Stimulated activated CD8-positive, alpha-beta memory T cell treated with anti-CD3 and anti-CD28 coated beads, Interleukin-15, amount 100 ng/mL, for 24 hours (primary cell): ENCODE results near the gene RYR1.
"Not testable (repeated sequence)": the region's sequence is repeated elsewhere in the genome, so short reads cannot be mapped to it uniquely, and the experiment has no call there.

Source experiments
- DNase-seq: peaks from one replicate; pipeline ENCODE4 v3.0.0-alpha.2; 2020; ENCODE audit warnings: low read depth

Gene RYR1

DNA sequence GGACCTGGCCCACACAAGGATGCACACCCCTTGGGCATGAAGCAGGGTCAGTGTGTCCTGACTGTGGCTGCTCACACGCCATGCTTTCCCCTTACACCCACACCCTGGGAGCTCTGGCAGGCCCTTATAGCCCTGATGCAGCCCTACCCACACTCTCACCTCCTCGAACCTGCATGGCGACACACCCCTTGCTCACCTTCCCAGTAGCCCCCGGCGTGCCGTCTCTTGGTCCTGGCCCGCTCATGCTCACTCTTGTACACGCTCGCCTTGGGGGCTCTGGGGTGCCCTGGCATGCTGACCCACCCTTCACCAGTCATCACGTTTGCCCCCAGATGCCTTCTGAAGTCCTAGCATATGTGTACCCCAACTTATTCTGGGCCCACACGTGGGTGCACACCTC, 128.2 kb downstream of the RYR1 start:
- no peak for DNase-seq

DNA sequence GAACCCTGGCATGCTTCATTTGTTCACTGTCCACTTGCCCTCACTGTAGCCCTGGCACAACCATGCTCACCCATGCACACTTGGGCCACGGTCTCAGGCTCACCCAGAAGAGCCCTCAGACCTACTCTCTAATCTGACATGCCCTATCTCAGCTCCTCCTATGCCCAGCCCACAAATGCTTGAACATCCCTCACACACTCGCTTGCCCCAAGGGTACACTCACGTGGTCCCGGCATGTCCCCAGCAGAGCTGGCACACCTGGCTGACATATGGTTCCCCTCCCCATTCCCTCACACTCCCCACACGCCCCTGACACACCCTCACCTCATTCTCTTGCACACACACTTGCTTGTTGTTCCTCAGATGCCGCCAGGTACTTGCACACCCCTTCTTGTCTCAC, 128.6 kb downstream of the RYR1 start:
- DNase-seq, result no peak

GRCh38 chr19:38563475-38563874, 130.0 kb downstream of the RYR1 start:
- no peak for DNase-seq

DNA sequence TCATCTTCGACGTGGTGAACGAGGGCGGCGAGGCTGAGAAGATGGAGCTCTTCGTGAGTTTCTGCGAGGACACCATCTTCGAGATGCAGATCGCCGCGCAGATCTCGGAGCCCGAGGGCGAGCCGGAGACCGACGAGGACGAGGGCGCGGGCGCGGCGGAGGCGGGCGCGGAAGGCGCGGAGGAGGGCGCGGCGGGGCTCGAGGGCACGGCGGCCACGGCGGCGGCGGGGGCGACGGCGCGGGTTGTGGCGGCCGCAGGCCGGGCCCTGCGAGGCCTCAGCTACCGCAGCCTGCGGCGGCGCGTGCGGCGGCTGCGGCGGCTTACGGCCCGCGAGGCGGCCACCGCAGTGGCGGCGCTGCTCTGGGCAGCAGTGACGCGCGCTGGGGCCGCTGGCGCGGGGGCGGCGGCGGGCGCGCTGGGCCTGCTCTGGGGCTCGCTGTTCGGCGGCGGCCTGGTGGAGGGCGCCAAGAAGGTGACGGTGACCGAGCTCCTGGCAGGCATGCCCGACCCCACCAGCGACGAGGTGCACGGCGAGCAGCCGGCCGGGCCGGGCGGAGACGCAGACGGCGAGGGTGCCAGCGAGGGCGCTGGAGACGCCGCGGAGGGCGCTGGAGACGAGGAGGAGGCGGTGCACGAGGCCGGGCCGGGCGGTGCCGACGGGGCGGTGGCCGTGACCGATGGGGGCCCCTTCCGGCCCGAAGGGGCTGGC, 131.6 kb downstream of the RYR1 start:
- DNase-seq, result no peak

GRCh38 chr19:38565691-38566105, 132.2 kb downstream of the RYR1 start:
- DNase-seq, result no peak

DNA sequence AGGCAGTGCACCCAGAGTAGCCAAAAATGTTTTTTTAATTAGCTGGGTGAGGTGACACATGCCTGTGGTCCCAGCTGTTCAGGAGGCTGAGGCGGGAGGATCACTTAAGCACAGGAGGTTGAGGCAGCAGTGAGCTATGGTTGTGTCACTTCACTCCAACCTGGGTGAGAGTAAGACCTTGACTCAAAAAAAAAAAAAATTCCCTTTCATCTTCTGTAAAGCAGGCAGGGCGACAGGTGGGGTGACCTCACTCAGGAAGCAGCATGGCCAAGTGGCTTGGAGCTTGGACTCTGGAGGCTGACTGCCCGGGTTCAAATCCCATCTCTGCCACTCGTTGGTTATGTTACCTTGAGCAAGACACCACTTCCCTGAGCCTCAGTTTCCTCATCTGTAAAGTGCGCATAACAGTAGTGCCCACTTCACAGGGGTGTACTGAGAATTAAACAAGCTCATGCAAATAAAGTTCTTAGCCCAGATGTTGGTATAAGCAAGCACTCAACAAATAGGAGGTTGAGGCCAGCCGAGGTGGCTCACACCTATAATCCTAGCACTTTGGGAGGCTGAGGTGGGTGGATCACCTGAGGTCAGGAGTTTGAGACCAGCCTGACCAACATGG, 136.0 kb downstream of the RYR1 start:
- no peak for DNase-seq

GRCh38 chr19:38571682-38572081, 138.2 kb downstream of the RYR1 start:
- DNase-seq, result no peak

DNA sequence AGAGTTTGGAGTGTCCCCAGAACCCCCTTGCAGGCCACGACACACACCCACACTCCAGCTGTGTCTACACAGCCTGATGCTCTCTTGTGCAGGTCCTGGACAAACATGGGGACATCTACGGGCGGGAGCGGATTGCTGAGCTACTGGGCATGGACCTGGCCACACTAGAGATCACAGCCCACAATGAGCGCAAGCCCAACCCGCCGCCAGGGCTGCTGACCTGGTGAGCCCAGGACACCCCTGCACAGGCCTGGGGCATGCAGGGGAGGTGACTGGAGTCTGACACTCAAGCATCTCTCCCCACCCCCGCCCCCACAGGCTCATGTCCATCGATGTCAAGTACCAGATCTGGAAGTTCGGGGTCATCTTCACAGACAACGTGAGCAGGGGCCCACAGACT, 144.3 kb downstream of the RYR1 start:
- DNase-seq, result no peak

DNA sequence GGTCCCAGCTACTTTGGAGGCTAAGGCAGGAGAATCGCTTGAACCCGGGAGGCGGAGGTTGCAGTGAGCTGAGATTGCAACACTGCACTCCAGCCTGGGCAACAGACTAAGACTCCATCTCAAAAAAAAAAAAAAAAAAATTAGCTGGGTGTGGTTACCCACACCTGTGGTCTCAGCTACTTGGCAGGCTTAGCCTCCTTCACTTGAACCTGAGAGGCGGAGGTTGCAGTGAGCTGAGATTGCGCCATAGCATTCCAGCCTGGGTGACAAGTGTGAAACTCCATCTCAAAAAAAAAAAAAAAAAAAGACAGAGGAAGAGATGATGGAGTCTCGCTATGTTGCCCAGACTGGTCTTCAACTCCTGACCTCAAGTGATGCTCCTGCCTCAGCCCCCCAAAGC, 145.8 kb downstream of the RYR1 start:
- DNase-seq, result not testable (repeated sequence)

- no peak for DNase-seq
Observed at GRCh38 chr19:38580080-38580479, 146.6 kb downstream of the RYR1 start.

DNA sequence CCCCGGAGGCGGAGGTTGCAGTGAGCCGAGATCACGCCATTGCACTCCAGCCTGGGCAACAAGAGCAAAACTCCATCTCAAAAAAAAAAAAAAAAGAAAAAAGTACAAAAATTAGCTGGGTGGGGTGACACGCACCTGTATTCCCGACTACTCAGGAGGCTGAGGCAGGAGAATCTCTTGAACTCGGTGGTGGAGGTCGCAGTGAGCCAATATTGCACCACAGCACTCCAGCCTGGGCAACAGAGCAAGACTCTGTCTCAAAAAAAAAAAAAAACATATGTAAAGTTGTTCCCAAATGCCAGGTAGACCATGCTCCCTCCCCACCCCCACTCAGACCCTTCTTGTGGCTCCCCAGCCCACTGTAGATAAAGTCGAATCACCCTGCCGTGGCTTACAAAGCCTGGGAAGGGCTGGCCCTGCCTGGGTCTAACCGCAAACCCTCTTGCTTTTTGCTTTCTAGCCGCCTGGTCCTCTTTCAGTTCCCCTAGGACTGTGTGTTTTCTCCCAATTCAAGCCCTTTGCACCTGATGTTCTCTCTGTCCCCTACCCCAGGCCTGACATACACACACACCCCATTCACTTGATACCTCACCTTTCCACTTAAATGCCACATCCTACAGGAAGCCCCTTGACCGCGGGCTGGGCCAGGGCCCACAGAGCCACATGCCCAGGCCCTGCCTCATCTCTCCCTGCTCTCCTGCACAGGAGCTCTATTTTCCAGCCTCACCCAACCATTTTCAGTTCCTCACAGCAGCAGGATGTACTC, 149.9 kb downstream of the RYR1 start:
- no peak for DNase-seq

DNA sequence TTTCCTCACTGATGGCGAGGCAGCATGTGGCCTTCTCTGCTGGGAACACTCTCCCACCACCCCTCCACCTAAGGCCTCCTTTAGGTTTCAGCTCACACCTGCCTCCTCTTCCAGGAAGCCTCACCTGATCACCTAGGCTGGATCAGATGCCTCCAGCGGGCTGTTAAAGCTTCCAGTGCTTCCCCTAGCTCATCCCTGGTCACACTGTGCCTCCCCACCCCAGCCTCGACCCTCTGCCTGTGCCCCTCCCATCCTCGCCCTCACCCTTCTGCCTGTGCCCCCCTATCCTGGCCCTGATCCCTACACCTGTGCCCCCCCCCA, 150.5 kb downstream of the RYR1 start:
- no peak for DNase-seq

GRCh38 chr19:38587562-38587961, 154.1 kb downstream of the RYR1 start:
- no peak for DNase-seq

GRCh38 chr19:38588041-38588440, 154.6 kb downstream of the RYR1 start:
- DNase-seq, result no peak

- DNase-seq, result no peak
Observed at GRCh38 chr19:38592940-38593339, 159.4 kb downstream of the RYR1 start.

- DNase-seq, result no peak
Observed at GRCh38 chr19:38596057-38596981, 162.8 kb downstream of the RYR1 start.

DNA sequence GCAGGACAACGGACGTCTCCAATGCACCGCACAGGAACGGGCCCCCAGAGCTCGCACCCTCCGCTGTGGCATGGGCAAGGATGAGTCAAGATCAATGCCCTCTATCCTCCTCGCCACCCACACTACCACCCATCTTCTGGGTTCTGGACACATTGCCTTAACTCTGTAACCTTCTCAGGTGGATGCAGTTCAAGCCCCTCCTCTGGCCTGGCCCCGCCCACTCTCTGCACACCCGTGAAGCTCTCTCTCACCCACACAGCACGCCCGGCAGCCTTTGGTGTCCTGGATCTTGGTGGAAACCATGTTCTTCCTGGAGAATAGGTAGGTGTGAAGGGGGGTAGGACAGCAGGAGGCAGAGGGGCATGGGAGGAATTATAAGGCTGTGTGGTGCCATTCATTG, 163.6 kb downstream of the RYR1 start:
- no peak for DNase-seq

GRCh38 chr19:38599722-38600121, 166.2 kb downstream of the RYR1 start:
- no peak for DNase-seq

DNA sequence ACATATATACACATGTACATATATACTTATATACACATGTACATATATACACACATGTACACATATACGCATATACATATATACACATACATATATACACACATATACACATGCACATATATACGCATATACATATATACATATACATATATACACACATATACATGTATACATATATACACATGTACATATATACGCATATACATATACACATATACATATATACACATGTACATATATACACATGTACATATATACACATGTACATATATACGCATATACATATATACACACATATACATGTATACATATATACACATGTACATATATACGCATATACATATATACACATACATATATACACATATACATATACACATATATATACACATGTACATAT, 169.4 kb downstream of the RYR1 start:
- DNase-seq, result not testable (repeated sequence)

DNA sequence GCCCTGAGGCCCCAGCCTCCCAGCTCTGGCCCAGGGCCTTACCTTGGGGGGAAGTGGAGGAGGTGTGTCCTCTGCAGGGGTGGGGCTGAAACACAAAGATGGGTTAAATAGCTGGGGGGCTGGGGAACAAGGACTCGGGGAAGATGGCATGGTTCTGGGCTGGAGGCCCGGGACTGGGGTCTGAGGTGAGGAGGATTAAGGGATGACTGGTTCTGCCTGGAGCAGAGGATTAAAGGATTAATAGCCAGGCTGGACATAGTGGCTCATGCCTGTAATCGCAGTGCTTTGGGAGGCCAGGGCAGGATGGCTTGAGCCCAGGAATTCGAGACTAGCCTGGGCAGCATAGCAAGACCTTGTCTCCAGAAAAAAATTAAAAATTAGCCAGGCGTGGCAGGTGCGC, 172.6 kb downstream of the RYR1 start:
- DNase-seq, result no peak

DNA sequence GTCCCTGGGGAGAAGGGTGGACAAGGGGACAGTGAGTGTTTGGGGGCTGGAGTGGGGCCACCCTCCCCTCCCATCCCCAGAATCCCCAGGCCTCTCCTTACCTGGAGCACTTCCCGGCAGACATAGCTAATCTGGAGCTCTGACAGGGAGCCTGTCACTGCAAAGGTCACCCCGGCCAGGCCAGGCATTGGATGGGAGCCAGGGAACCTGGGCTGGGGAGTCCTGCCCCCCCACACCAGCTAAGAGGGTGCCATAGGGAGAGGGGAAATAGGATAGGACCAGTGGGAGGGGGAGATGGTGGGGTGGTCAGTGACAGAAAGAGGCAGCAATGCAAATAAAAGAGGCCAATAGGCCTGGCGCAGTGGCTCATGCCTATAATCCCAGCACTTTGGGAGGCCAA, 180.8 kb downstream of the RYR1 start:
- no peak for DNase-seq

DNA sequence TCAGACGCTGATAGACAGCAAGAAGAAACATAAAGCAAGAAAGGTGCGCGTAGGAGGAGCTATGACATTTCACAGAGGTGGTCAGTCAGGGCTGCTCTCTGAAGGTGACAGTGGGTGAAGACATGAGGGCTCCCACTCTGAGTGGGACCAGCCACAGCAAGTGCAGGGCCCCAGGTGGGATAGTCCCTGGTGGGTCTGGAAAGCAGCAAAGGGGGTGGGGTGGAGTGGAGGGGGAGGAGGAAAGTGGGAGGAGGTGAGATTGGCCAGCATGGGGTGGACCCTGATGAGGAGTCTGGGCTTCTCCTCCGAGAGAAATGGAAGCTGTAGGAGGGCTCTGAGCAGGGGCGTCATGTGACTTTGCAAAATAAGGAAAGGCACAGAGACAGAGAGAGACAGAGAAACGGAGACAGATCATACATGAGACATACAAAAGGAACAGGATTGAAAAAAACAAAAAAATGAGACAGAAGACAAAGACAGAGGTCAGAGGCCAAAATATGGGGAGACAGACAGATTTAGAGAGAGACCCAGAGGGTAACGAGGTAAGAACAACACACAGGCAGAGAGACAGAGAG, 181.6 kb downstream of the RYR1 start:
- DNase-seq, result no peak
